Measurements from ENCODE around the gene FTCD. TPM values are rescaled to one million over a fixed set of nuclear protein-coding genes. Genes with fewer than 3 reads are reported as not detected.
A peak's percentile ranks its signal among the peaks of the same experiment; 100 is the strongest.

The FTCD gene
- total and polyA plus RNA-seq, 3 donors from 2014 or later: 49.2 to 63.5 (median 50.5) TPM

DNA sequence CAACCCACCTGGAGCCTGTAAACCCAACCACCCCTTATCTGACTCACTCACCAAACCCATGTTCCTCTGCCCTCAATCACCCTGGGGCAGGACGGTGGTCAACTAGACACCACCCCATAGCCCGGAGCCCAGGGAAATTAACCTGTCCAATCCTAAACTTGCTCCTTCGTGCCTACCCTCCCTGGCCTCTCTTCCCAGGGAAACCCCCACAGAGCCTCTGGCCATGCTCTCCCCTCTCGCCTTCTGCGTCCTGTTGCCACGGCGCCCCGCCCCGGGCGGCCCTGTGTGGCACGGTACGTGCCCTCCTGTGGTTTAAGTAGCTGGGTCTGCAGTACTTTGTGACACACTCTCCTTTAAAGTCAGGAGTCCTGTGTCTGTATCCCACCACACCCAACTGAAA lies 4.0 kb upstream of the FTCD start:
- whole genome bisulfite sequencing, 2 donors: 90 to 96% methylated on average over 8 to 12 of the region's 12 CpGs
- no peak for TF ChIP-seq POLR2A (IDR thresholded peaks at IDR 0.05)
- TF ChIP-seq, protein P1, sequence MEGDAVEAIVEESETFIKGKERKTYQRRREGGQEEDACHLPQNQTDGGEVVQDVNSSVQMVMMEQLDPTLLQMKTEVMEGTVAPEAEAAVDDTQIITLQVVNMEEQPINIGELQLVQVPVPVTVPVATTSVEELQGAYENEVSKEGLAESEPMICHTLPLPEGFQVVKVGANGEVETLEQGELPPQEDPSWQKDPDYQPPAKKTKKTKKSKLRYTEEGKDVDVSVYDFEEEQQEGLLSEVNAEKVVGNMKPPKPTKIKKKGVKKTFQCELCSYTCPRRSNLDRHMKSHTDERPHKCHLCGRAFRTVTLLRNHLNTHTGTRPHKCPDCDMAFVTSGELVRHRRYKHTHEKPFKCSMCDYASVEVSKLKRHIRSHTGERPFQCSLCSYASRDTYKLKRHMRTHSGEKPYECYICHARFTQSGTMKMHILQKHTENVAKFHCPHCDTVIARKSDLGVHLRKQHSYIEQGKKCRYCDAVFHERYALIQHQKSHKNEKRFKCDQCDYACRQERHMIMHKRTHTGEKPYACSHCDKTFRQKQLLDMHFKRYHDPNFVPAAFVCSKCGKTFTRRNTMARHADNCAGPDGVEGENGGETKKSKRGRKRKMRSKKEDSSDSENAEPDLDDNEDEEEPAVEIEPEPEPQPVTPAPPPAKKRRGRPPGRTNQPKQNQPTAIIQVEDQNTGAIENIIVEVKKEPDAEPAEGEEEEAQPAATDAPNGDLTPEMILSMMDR (IDR thresholded peaks at IDR 0.05): no peak
- no peaks in the 10 kb centered on the region for H3K27me3 ChIP-seq
- no peak overlapping the region for H3K4me3 ChIP-seq
- H3K4me1 ChIP-seq: peaks cover 10% of the 10 kb centered on the region
- intact Hi-C loops (cut with DNase I; ENCODE audit: low total_unique reads): no loop called here
- H3K36me3 ChIP-seq (ENCODE audit: low read depth, missing control alignments): no peaks in the 10 kb centered on the region
- H3K27ac ChIP-seq: no peak overlapping the region
- no peaks in the 10 kb centered on the region for H3K9me3 ChIP-seq
- DNase-seq: peak; percentile 7

DNA sequence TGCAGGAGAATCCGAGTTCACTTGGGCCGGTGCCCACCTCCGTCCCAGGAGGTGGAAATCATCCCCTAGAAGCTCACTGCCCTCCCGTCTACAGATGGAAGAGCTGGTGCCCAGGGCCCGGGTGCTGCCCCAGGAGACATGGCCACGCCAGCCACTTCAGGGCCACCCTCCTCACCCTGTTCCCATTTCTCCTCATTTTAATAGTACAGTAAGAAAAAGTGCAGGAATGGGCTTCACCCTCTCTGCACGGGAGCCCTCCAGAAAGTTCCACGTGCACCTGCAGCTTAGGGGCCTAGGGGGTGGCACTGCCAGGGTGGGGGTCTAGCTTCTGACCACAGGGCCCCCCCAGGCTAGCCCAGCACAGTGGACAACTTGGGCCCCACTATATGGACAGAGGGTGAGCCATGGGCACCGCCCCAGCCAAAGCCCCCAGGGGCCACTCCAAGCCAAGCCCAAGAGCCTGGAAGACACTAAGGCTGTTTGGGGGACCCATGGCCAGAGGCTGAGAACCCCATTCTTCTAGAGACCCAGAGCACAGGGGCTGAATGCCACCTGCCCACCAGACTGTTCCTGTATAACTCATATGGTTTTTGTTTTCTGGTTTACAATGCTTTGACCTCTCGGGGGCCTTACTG lies 3.4 kb upstream of the FTCD start:
- DNase-seq: no peak
- Histone ChIP-seq H3K4me1 (peaks cover 11% of the 10 kb centered on the region), H3K27me3 (no peaks in the 10 kb centered on the region), H3K4me3 (no peak overlapping the region), H3K36me3 (ENCODE audit: low read depth, missing control alignments) (no peaks in the 10 kb centered on the region), H3K27ac (no peak overlapping the region), H3K9me3 (no peaks in the 10 kb centered on the region)
- intact Hi-C loops (cut with DNase I; ENCODE audit: low total_unique reads): no loop called here
- TF ChIP-seq POLR2A (IDR thresholded peaks at IDR 0.05): no peak
- TF ChIP-seq, protein P1 (IDR thresholded peaks at IDR 0.05): no peak
- WGBS, 2 donors: 92 to 94% methylated on average over 9 to 10 of the region's 10 CpGs

DNA sequence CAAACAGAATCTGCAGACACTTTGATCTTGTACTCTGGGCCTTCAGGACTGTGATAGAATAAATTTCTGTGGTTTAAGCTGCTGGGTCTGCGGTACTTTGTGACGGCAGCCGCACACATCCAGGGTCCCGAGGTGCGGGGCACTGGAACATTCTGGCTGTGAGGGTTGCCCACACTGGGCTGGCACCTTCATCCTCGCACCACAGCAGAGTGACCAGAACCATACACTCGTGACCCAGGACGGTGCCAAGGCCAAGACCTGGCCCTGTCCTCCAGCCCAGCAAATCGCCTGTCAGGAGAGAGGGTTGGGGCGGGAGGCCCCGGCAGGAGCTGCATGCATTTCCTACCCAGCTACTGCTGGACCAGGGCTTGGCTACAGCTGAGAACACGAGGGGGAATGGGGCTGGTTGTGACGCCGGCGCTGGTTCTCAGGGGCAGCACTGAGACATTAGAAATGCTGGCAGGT lies 2.6 kb upstream of the FTCD start:
- H3K36me3 ChIP-seq (ENCODE audit: low read depth, missing control alignments): no peaks in the 10 kb centered on the region
- H3K27ac ChIP-seq: no peak overlapping the region
- H3K4me1 ChIP-seq: peaks cover 19% of the 10 kb centered on the region
- no peaks in the 10 kb centered on the region for H3K9me3 ChIP-seq
- intact Hi-C loops (cut with DNase I; ENCODE audit: low total_unique reads): no loop called here
- DNase-seq: peak; percentile 10
- no peaks in the 10 kb centered on the region for H3K27me3 ChIP-seq
- whole genome bisulfite sequencing, 2 donors: 78 to 90% methylated on average over 5 to 15 of the region's 15 CpGs
- no peak overlapping the region for H3K4me3 ChIP-seq
- TF ChIP-seq, protein P1 (IDR thresholded peaks at IDR 0.05): no peak
- no peak for TF ChIP-seq POLR2A (IDR thresholded peaks at IDR 0.05)

DNA sequence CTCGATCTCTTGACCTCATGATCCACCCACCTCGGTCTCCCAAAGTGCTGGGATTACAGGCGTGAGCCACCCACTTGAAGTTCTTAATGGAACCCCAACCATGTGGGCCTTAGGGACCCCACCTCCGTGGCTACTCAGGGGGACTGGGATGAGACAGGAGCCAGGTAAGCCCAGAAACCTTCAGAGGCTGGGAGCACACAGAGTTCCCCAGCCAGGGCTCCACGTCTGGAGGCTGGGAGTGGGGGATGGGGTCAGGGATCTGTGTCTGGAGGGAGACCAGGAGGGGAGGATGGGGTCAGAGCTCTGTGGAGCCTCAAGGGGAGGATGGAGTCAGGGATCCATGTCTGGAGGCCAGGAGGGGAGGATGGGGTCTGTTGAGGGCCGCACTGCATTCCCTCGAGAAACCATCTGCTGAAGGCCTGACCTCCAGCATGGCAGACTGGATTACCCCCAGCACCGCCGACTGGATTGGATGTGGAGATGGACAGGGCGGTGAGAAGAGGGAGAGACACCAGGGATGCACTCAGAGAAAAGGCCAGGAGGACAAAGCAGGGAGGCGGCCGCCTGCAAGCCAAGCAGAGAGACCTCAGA lies 2.1 kb upstream of the FTCD start:
- H3K27me3 ChIP-seq: no peaks in the 10 kb centered on the region
- no peak overlapping the region for H3K4me3 ChIP-seq
- H3K36me3 ChIP-seq (ENCODE audit: low read depth, missing control alignments): no peaks in the 10 kb centered on the region
- WGBS, 2 donors: 93% methylated on average over 11 to 12 of the region's 12 CpGs
- intact Hi-C loops (cut with DNase I; ENCODE audit: low total_unique reads): no loop called here
- H3K27ac ChIP-seq: no peak overlapping the region
- peak; percentile 11 for DNase-seq
- H3K4me1 ChIP-seq: peaks cover 22% of the 10 kb centered on the region
- no peak for TF ChIP-seq POLR2A (IDR thresholded peaks at IDR 0.05)
- TF ChIP-seq, protein P1 (IDR thresholded peaks at IDR 0.05): no peak
- no peaks in the 10 kb centered on the region for H3K9me3 ChIP-seq

DNA sequence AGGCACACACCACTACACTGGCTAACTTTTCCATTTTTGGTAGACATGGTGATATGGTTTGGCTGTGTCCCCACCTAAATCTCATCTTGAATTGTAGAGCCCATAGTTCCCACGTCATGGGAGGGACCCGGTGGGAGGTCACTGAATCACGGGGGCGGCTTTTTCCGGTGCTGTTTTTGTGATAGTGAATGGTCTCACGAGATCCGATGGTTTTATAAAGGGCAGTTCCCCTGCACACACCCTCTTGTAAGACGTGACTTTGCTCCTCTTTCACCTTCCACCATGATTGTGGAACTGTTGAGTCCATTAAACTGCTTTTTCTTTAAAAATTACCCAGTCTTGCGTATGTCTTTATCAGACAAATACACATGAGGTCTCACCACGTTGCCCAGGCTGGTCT lies 1.3 kb upstream of the FTCD start:
- intact Hi-C loops (cut with DNase I; ENCODE audit: low total_unique reads): no loop called here

More for the DNA sequence above, 1.3 kb upstream of the FTCD start:
- peak; percentile 10 for DNase-seq
- no peaks in the 10 kb centered on the region for H3K36me3 ChIP-seq (ENCODE audit: low read depth, missing control alignments)
- no peaks in the 10 kb centered on the region for H3K27me3 ChIP-seq
- peaks cover 22% of the 10 kb centered on the region for H3K4me1 ChIP-seq
- H3K4me3 ChIP-seq: no peak overlapping the region
- WGBS, 2 donors: 81 to 85% methylated on average over 10 of the region's 10 CpGs
- no peaks in the 10 kb centered on the region for H3K9me3 ChIP-seq
- TF ChIP-seq POLR2A (IDR thresholded peaks at IDR 0.05): no peak
- TF ChIP-seq, protein P1 (IDR thresholded peaks at IDR 0.05): no peak
- no peak overlapping the region for H3K27ac ChIP-seq
